ENCODE data around the gene NPLOC4.

DNA sequence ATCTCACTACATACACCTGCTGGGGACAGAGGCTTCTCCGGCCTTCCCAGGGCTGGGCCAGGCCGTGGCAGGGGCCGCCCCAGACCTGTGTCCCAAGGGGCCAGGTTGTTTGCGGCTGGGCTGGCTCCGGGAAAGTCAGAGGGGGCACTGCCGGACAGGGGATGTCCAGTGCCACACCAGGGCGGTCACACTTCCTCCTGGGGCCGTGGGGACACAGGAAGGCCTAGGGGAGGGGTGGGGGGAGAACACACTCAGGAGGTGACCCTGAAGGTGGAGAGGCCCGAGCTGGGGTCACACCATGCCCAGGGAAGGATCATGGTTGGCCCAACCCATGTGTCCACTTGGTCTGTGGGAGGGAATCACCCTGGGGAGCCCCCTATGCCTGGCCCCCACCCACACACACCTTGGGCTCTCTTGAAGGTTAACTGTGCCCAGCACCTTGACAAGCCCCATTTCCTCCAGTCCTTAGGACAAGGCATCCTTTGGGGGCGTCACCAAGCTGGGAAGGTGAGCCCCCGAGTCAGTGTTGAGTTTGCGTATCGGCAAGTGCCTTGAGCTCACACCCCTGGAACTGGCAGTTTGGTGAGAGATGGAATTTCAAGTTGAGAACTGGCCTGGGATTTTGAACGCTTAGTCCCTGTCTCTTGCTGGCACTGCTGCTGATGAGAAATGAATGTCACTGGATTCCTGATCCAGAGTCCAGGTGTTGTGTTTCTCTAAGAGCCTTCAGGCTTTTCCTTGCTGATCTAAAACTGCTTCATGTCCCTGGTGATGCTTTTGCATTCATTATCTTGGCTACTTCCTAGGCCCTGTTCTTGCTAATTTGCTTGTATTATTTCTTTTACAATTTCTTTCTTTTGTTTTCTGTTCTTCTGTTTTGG lies 116.7 kb downstream of the NPLOC4 start:
- TF ChIP-seq, protein P1, sequence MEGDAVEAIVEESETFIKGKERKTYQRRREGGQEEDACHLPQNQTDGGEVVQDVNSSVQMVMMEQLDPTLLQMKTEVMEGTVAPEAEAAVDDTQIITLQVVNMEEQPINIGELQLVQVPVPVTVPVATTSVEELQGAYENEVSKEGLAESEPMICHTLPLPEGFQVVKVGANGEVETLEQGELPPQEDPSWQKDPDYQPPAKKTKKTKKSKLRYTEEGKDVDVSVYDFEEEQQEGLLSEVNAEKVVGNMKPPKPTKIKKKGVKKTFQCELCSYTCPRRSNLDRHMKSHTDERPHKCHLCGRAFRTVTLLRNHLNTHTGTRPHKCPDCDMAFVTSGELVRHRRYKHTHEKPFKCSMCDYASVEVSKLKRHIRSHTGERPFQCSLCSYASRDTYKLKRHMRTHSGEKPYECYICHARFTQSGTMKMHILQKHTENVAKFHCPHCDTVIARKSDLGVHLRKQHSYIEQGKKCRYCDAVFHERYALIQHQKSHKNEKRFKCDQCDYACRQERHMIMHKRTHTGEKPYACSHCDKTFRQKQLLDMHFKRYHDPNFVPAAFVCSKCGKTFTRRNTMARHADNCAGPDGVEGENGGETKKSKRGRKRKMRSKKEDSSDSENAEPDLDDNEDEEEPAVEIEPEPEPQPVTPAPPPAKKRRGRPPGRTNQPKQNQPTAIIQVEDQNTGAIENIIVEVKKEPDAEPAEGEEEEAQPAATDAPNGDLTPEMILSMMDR (IDR thresholded peaks at IDR 0.05) = no peak
- TF ChIP-seq POLR2A (IDR thresholded peaks at IDR 0.05) = no peak

Measured in heart left ventricle (tissue), 13 donors.